ENCODE measurements around the gene PPP1R13B. TPM values are rescaled to one million over a fixed set of nuclear protein-coding genes. Genes with fewer than 3 reads are reported as not detected.

Gene PPP1R13B
- total and polyA plus RNA-seq, 2 experiments from 2014 or later: 2.0 to 8.5 TPM

GRCh38 chr14:103805708-103806107 lies 41.7 kb downstream of the PPP1R13B start:
- Mint-ChIP-seq H3K36me3 (ENCODE audit: low read depth) (no peaks in the 10 kb centered on the region), H3K27ac (no peak overlapping the region), H3K27me3 (ENCODE audit: insufficient read depth, low read depth, poor library complexity) (peaks cover 1% of the 10 kb centered on the region), H3K4me3 (no peak overlapping the region), H3K9me3 (no peaks in the 10 kb centered on the region), H3K4me1 (peaks cover 14% of the 10 kb centered on the region)
- no peaks in the 10 kb centered on the region for H3K79me2 ChIP-seq (replicated peaks; ENCODE audit: insufficient read depth)
- no peak for ATAC-seq
- no peaks in the 10 kb centered on the region for H3F3A ChIP-seq (replicated peaks; ENCODE audit: low read depth)
- no peaks in the 10 kb centered on the region for H3K27me3 ChIP-seq (ENCODE audit: insufficient read depth)
- TF ChIP-seq STAT1 (IDR thresholded peaks at IDR 0.05; ENCODE audit: unreplicated experiment) (no peak), ZNF331 (CRISPR knock-in tag; IDR thresholded peaks at IDR 0.05; ENCODE audit: low read depth) (no peak), NANOG (IDR thresholded peaks at IDR 0.05; ENCODE audit: borderline replicate concordance) (no peak), ZNF462 (CRISPR knock-in tag; IDR thresholded peaks at IDR 0.05) (no peak), ZNF114 (CRISPR knock-in tag; IDR thresholded peaks at IDR 0.05) (no peak), POLR2AphosphoS5 (IDR thresholded peaks at IDR 0.05; ENCODE audit: low read depth) (no peak), ETS1 (IDR thresholded peaks at IDR 0.05) (no peak), JUNB (IDR thresholded peaks at IDR 0.05; ENCODE audit: unreplicated experiment) (no peak), EZH2 (IDR thresholded peaks at IDR 0.05; ENCODE audit: low read depth, unreplicated experiment) (no peak), CTCF (conservative IDR thresholded peaks at IDR 0.05; ENCODE audit: low read depth in 2 of 2) (no peak), CREB1 (CRISPR knock-in tag; IDR thresholded peaks at IDR 0.05; ENCODE audit: low read depth) (no peak), REST (IDR thresholded peaks at IDR 0.05; ENCODE audit: unreplicated experiment) (no peak), EZH2phosphoT487 (IDR thresholded peaks at IDR 0.05; ENCODE audit: unreplicated experiment) (no peak)
- H2AFZ ChIP-seq: no peak overlapping the region
- H3K36me3 ChIP-seq (ENCODE audit: insufficient read depth): no peaks in the 10 kb centered on the region
- H4K20me1 ChIP-seq (replicated peaks; ENCODE audit: insufficient read depth): no peaks in the 10 kb centered on the region
- DNase-seq (ENCODE audit: low spot score): no peak
- peaks cover 8% of the 10 kb centered on the region for H3K4me1 ChIP-seq (ENCODE audit: insufficient read depth)
- no peaks in the 10 kb centered on the region for H3K9me2 ChIP-seq (ENCODE audit: insufficient read depth)
- H3K27ac ChIP-seq (ENCODE audit: low read depth): no peak overlapping the region
- no peak overlapping the region for H3K4me2 ChIP-seq
- no peak overlapping the region for H3K4me3 ChIP-seq

All from GM23338 (cell line).